GM19035 (cell line): ENCODE measurements around the gene ASIC5.
A peak's percentile ranks its signal among the peaks of the same experiment; 100 is the strongest.

Experiments
- ATAC-seq: cut with Tn5 transposase; IDR thresholded peaks from one replicate; pipeline ENCODE4 v1.9.1; 2021; ENCODE audit not compliant: unreplicated experiment

The ASIC5 gene

DNA sequence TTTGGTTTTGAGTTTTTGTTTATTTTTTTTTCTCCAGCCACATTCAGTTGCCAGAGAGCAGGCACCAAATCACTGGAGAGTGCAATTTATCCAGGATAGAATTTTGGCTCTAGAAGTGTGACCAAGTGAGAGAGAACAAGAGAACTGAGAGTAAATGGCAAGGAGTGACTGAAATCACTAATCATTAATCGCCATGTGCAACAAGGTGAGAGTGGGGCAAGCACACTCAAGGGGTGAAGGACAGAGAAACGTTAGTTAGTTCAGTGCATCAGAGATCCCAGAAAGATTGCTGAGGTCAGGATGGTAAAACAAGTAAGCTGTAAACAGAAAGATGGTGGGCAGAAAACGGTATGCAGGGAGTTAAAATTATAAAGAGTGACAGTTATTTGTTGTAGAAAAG, 17.8 kb upstream of the ASIC5 start:
- no peak for ATAC-seq

GRCh38 chr4:155881555-155881954, 15.5 kb upstream of the ASIC5 start:
- ATAC-seq: no peak

DNA sequence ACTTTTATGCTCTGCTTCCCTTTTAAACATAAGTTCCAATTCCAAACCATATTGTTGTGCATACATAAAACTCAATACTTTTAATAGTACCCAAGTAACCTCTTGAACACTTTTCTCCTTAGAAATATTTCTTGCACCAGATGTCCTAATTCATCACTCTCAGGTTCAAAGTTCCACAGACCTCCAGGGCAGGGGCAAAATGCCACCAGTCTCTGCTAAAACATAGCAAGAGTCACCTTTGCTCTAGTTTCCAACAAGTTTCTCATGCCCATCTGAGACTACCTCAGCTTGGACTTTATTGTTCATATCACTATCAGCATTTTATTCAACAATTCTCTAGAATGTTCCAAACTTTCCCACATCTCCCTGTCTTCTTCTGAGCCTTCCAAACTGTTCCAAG, 13.7 kb upstream of the ASIC5 start:
- no peak for ATAC-seq

- ATAC-seq: no peak
Observed at GRCh38 chr4:155878611-155879010, 12.5 kb upstream of the ASIC5 start.

DNA sequence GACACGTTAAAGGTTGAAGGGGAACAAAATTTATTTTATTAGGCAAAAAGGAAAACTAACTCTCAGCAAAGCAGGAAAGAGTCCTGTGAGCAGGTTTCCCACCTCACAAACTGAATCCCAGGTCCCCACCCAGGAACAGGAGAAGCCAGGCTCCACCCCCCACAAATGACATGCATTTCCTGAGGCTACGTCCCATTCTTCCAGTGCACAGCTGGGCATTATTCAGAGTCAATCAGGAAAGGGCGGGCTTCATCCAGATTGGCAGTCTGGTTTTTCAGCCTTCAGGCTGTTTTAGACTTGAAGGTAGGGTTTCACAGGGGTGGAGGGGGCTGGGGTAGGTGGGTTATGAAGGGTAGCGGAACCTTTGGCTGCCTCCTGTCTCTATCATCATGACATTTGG, 11.9 kb upstream of the ASIC5 start:
- ATAC-seq: no peak

DNA sequence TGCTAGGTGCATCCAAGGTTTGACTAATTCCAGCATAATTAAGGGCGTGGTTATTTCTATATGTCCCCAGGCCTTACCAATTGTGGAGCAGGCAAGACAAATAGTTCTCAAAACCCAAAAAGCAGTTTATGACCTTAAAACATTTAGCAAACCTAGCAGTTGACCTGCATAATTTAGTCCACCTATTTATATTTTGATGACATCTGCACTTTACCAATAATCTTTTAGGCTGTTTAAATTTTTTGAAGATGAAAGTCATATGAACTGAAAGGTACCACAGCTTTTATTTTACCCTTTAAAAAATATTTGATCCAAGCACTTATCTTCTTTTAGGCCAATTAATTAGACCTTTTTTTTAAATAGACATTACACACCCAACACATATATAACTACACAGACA, 9.8 kb upstream of the ASIC5 start:
- ATAC-seq: no peak

- ATAC-seq: no peak
Observed at GRCh38 chr4:155855897-155856296, 10.2 kb downstream of the ASIC5 start.

GRCh38 chr4:155854582-155855226, 11.4 kb downstream of the ASIC5 start:
- ATAC-seq: no peak

GRCh38 chr4:155853189-155853588, 12.9 kb downstream of the ASIC5 start:
- no peak for ATAC-seq

- ATAC-seq: no peak
Observed at GRCh38 chr4:155849042-155849441, 17.0 kb downstream of the ASIC5 start.

- no peak for ATAC-seq
Observed at GRCh38 chr4:155846929-155847328, 19.1 kb downstream of the ASIC5 start.

GRCh38 chr4:155842080-155842479, 24.0 kb downstream of the ASIC5 start:
- ATAC-seq: no peak

- ATAC-seq: no peak
Observed at GRCh38 chr4:155837203-155837796, 28.8 kb downstream of the ASIC5 start.

DNA sequence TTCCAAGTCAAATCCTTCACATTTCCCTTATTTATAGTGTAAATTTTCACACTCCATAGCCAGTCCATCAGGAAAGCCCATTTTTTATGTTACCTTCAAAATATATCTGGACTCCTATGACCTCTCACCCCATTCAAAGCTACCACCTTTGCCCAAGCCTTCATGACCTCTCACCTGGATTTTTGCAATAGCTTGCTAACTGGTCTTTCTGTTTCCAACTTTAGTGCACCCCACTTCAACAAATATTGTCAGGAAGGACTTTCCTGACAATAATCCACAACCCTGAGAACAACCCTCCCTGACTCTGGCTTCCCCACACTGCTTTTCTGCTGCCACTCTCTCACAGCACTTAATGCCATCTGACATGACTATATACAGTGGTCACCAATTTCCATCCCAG, 33.4 kb downstream of the ASIC5 start:
- ATAC-seq: no peak

DNA sequence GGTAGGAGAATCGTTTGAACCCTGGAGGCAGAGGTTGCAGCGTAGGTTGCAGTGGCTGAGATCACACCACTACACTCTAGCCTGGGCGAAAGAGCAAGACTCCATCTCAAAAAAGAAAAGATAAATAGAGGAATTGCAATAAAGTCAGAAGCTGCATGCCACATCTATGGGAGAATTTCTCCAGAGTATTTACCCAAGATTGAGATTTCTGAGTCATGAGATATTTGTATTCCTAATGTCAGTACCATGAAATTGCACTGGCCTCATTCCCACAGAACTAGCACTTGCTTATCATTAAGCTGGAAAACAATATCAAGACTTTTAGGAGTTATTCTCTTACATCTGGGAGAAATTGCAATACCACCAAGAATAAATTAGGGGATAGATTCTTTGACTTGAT, 37.4 kb downstream of the ASIC5 start:
- no peak for ATAC-seq

- no peak for ATAC-seq
Observed at GRCh38 chr4:155822572-155822971, 43.5 kb downstream of the ASIC5 start.

GRCh38 chr4:155820887-155821518, 45.1 kb downstream of the ASIC5 start:
- no peak for ATAC-seq

- ATAC-seq: no peak
Observed at GRCh38 chr4:155819066-155819465, 47.0 kb downstream of the ASIC5 start.

- no peak for ATAC-seq
Observed at GRCh38 chr4:155818639-155819038, 47.4 kb downstream of the ASIC5 start.

GRCh38 chr4:155811083-155811482, 55.0 kb downstream of the ASIC5 start:
- ATAC-seq: no peak

GRCh38 chr4:155809835-155810234, 56.2 kb downstream of the ASIC5 start:
- peak; percentile 98 for ATAC-seq

DNA sequence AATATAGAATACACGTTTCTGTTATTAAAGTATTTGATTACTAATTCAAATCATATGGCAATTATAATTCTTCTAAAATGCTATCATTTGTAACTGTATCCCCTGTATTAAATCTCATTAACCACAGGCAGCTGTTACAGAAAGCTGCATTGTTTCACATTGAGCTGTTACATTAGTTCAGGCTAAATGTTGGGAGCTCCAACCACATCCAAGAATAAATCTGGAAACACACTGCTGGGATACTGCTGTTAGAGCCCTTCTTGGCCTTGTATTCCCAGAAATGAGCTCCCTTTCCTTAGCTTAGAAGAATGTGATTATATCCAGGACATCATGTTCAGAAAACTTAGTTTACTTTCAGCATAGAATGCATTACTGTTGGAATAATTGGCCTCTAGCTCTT, 59.1 kb downstream of the ASIC5 start:
- no peak for ATAC-seq

GRCh38 chr4:155805016-155805415, 61.1 kb downstream of the ASIC5 start:
- no peak for ATAC-seq
